GM12878 (cell line): Measurements from ENCODE around the gene NDUFC2. TPM values are rescaled to one million over a fixed set of nuclear protein-coding genes. Genes with fewer than 3 reads are reported as not detected.

ENCODE experiments used
- ATAC-seq: fragments of 200-7000 bp; cut with Tn5 transposase; 3 replicates; pipeline ENCODE4 v1.9.1; 2020; ENCODE audit warnings: mild to moderate bottlenecking, moderate library complexity
- BruUV-seq: library from RNA; stranded (reverse); fragments of 400-500 nt; replicated peaks from 2 replicates; lab custom pipeline; 2021; lab: Mats Ljungman, UMichigan
- CTCF ChIA-PET: fragments of 300-600 bp; sonication (Branson Sonifier 250); formaldehyde crosslinking; extraction: SDS; loops from one replicate; lab custom pipeline; 2021; ENCODE audit warnings: inconsistent platforms; lab: Yijun Ruan, JAX
- POLR2A ChIA-PET: fragments of 350-600 bp; formaldehyde crosslinking; extraction: SDS; loops from one replicate; lab custom pipeline; 2021; ENCODE audit warnings: inconsistent platforms; lab: Charles Lee
- RAD21 ChIA-PET: fragments of 300-600 bp; sonication (Branson Sonifier 250); formaldehyde crosslinking; loops from one replicate; lab custom pipeline; 2023; ENCODE audit warnings: antibody characterized with exemption; ENCODE audit not compliant: unreplicated experiment; lab: Charles Lee
- SMC1A ChIA-PET: fragments of 300-600 bp; sonication (Branson Sonifier 250); formaldehyde crosslinking; loops from one replicate; lab custom pipeline; 2023; ENCODE audit not compliant: unreplicated experiment, uncharacterized antibody; lab: Charles Lee
- DNase-seq: peaks from one replicate; pipeline ENCODE4 v3.0.0-alpha.2; 2011; ENCODE audit warnings: low read depth, low spot score
- FAIRE-seq: peaks from 3 replicates; lab custom pipeline; 2011; peaks lifted over from hg19 to GRCh38; lab: Jason Lieb, UNC
- H2AFZ ChIP-seq: 2 replicates; pipeline ENCODE4 v1.6.0; 2011; ENCODE audit warnings: low read depth, low read length, control low read depth; ENCODE audit not compliant: control insufficient read depth
- H3K27ac ChIP-seq: 2 replicates; pipeline ENCODE4 v1.5.1; 2011; ENCODE audit warnings: control low read depth; ENCODE audit not compliant: control insufficient read depth, insufficient read depth
- H3K27me3 ChIP-seq, 2 experiments: replicated peaks in 1 of 2; 2 replicates each; pipeline versions ENCODE4 v1.6.0 to v1.6.1; 2011; ENCODE audit warnings: low read length in 1 of 2; ENCODE audit not compliant: control insufficient read depth in 2 of 2, insufficient read depth in 2 of 2
- H3K36me3 ChIP-seq, 2 experiments: 2 replicates each; pipeline ENCODE4 v1.5.1; 2011; ENCODE audit warnings: low read length in 1 of 2; ENCODE audit not compliant: control insufficient read depth in 2 of 2, insufficient read depth in 2 of 2
- H3K4me1 ChIP-seq: 2 replicates; pipeline ENCODE4 v1.6.1; 2011; ENCODE audit warnings: mild to moderate bottlenecking, low read length, moderate library complexity, mixed read lengths; ENCODE audit not compliant: control insufficient read depth, insufficient read depth
- H3K4me2 ChIP-seq: 2 replicates; pipeline ENCODE4 v1.6.0; 2011; ENCODE audit warnings: control low read depth; ENCODE audit not compliant: control insufficient read depth, insufficient read depth
- H3K4me3 ChIP-seq: fragments of 200-600 bp; sonication (generic); 2 replicates; pipeline ENCODE4 v1.5.1; 2016
- H3K79me2 ChIP-seq: 2 replicates; pipeline ENCODE4 v1.6.0; 2011; ENCODE audit warnings: low read length; ENCODE audit not compliant: control insufficient read depth, insufficient read depth
- H3K9ac ChIP-seq: 2 replicates; pipeline ENCODE4 v1.8.0; 2011; ENCODE audit warnings: low read length, control low read depth, mixed read lengths; ENCODE audit not compliant: control insufficient read depth, insufficient read depth
- H3K9me3 ChIP-seq: replicated peaks from 3 replicates; pipeline ENCODE4 v1.5.1; 2011; ENCODE audit warnings: mild to moderate bottlenecking, low read length; ENCODE audit not compliant: control insufficient read depth, insufficient read depth
- H4K20me1 ChIP-seq: 2 replicates; pipeline ENCODE4 v1.6.0; 2011; ENCODE audit not compliant: control insufficient read depth, insufficient read depth
- IKZF2 ChIP-seq, 2 experiments: fragments of 450-650 bp; IDR thresholded peaks; 2 replicates each; pipeline ENCODE4 v1.6.1; 2017; ENCODE audit warnings: mild to moderate bottlenecking in 2 of 2, moderate library complexity in 2 of 2
- ZNF24 ChIP-seq: fragments of 450-650 bp; IDR thresholded peaks from 2 replicates; pipeline ENCODE4 v1.6.1; 2017; ENCODE audit warnings: antibody characterized with exemption, mild to moderate bottlenecking
- WGBS: methylation state at CpG from one replicate; pipeline ENCODE4 v1.1.6; 2016; ENCODE audit warnings: low lambda C conversion rate; ENCODE audit not compliant: insufficient replicate concordance, insufficient coverage; ENCODE audit errors: missing lambda C conversion rate; 5-methylcytosine and 5-hydroxymethylcytosine counted together
- in situ Hi-C: fragments of 300-500 bp; cut with MboI; formaldehyde crosslinking; loops from 9 replicates; pipeline ENCODE4 v1.14.3; 2018; ENCODE audit warnings: mixed read lengths
- intact Hi-C: fragments of 100-400 bp; cut with micrococcal nuclease; formaldehyde crosslinking; loops from one replicate; pipeline ENCODE4 v1.14.2; 2022; ENCODE audit not compliant: unreplicated experiment
- polyA plus RNA-seq, 11 experiments: library from polyadenylated mRNA; depleted of rRNA in 4 of 11; unstranded in 6 of 11; stranded (reverse) in 5 of 11; fragments of >200 nt; fragmentation: Nextera tagmentation in 4 of 11; fragmentation: Illumina TruSeq in 1 of 11; extraction: Ambion mirVana in 4 of 11; extraction: Trizol in 1 of 11; gene quantifications; 1 replicate in 1 of 11; 2 replicates in 10 of 11; pipeline versions ENCODE4 v1.2.1 to v1.2.3, GENCODE V29; 2011 to 2016; ENCODE audit warnings: inconsistent platforms in 2 of 11, missing spikeins in 2 of 11, low read depth in 1 of 11
- total RNA-seq, 4 experiments: library from RNA; depleted of rRNA in 3 of 4; stranded (reverse); fragments of >200 nt in 3 of 4; fragmentation: Illumina TruSeq in 1 of 4; extraction: Trizol in 1 of 4; gene quantifications; 2 replicates each; pipeline versions ENCODE4 v1.2.1 to v1.2.3, GENCODE V29; 2013 to 2021
- TF ChIP-seq, protein P1 (sequence below): fragments of 450-650 bp; IDR thresholded peaks from 2 replicates; pipeline ENCODE4 v1.6.1; 2017; ENCODE audit warnings: mild to moderate bottlenecking, moderate library complexity

NDUFC2 gene
- total and polyA plus RNA-seq, 10 of the 15 experiments (the other 5 are each of a cell fraction or from before 2014, with no cell fraction given), result 103 to 529 (median 192) TPM

DNA sequence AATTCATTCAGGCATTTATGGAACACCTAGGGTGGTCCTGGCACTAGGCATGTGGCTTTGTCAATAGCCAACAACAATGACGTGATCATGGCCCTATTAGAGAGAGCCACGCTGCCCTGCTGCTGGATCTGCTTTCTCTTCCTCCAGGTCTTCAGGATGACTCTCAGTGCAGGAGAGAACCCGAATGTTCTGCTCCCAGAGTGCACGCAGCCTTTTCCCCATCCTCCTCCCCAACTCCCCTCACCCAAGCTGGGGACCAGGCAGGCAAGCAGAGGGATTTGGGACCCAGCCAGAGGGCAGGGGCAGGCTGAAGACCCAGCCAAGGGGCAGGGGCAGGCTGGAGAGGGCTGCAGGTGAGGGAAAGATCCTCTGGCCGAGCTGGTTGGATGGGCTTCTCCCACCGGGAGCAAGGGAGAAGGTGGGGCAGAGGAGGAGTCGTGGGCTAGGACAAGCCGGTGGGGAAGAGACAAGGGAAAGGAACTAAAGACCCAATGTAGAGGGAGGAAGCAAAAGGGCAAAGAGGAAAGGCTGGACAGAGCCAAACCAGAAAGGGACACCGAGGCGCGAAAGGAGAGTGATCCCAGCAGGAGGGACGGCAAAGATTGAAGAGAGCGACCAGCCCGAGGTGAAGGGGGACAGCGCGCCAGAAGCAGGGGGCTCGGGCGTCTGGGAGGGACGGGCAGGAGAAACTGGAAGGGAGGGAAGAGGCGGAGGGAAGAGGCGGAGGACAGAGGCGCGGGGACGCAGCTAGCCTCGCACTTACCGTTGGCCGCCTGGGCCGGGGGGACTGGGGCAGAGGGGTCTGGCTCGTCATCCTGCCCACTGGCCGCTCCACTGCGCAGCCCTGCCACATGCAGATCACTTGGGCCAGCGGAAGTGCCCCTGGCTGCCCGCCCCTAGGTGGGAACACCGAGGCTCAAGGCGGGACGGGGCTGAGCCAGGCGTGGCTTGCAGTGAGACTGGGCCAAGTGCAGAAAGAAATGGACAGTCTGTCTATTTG lies 57.0 kb downstream of the NDUFC2 start, which contains the start of gene KCTD14:
Gene KCTD14, minus strand, starts transcription at position 880 of the 1,000 bp plus-strand sequence. Its CDS starts 27 bp downstream, at position 853.
- Histone ChIP-seq H3K4me3 (no peak within 1 kb of the TSS), H3K4me1 (no peaks in the 10 kb centered on the region), H3K27me3 (no peaks in the 10 kb centered on the region), H3K4me2 (peak within 1 kb of the TSS; percentile 13; the same call in 1 of the 2 replicates), H2AFZ (peak within 1 kb of the TSS; percentile 19), H3K9ac (peak within 1 kb of the TSS; percentile 34; the same call in 1 of the 2 replicates), H3K79me2 (no peaks in the 10 kb centered on the region), H3K9me3 (no peaks in the 10 kb centered on the region), H4K20me1 (no peaks in the 10 kb centered on the region; the same call in 1 of the 2 replicates), H3K27ac (peak within 1 kb of the TSS; percentile 25), H3K36me3 (no peaks in the 10 kb centered on the region)
- WGBS, result 37% methylated on average over 27 of the region's 37 CpGs
- no peak for TF ChIP-seq ZNF24
- peak in 1 of 2 experiments; percentile 16; a peak in 1 of 4 replicates for TF ChIP-seq IKZF2 (IDR thresholded peaks at IDR 0.05)
- TF ChIP-seq, protein P1, sequence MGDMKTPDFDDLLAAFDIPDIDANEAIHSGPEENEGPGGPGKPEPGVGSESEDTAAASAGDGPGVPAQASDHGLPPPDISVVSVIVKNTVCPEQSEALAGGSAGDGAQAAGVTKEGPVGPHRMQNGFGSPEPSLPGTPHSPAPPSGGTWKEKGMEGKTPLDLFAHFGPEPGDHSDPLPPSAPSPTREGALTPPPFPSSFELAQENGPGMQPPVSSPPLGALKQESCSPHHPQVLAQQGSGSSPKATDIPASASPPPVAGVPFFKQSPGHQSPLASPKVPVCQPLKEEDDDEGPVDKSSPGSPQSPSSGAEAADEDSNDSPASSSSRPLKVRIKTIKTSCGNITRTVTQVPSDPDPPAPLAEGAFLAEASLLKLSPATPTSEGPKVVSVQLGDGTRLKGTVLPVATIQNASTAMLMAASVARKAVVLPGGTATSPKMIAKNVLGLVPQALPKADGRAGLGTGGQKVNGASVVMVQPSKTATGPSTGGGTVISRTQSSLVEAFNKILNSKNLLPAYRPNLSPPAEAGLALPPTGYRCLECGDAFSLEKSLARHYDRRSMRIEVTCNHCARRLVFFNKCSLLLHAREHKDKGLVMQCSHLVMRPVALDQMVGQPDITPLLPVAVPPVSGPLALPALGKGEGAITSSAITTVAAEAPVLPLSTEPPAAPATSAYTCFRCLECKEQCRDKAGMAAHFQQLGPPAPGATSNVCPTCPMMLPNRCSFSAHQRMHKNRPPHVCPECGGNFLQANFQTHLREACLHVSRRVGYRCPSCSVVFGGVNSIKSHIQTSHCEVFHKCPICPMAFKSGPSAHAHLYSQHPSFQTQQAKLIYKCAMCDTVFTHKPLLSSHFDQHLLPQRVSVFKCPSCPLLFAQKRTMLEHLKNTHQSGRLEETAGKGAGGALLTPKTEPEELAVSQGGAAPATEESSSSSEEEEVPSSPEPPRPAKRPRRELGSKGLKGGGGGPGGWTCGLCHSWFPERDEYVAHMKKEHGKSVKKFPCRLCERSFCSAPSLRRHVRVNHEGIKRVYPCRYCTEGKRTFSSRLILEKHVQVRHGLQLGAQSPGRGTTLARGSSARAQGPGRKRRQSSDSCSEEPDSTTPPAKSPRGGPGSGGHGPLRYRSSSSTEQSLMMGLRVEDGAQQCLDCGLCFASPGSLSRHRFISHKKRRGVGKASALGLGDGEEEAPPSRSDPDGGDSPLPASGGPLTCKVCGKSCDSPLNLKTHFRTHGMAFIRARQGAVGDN, result peak; percentile 42; the same call in 1 of the 2 replicates
- RAD21 ChIA-PET, result no interaction called here
- intact Hi-C loops (no loop called here), in situ Hi-C loops (no loop called here)
- POLR2A ChIA-PET, result interaction anchor here (2.0 kb wide), 1 partner anchor 9 kb away, joined by 12 read pairs; no protein-coding TSS in a partner anchor
- ATAC-seq (peak; percentile 93), DNase-seq (no peak), FAIRE-seq (no peak)
- no TSS peak for BruUV-seq
- SMC1A ChIA-PET, result no interaction called here
- CTCF ChIA-PET, result no interaction called here
